Kidney (tissue), 14 donors: ENCODE data around the gene MUC2. TPM values are rescaled to one million over a fixed set of nuclear protein-coding genes. Genes with fewer than 3 reads are reported as not detected.

Experiments
- DNase-seq, 5 donors: peaks; one replicate each; pipeline ENCODE4 v3.0.0-alpha.2; 2013 to 2020
- FAIRE-seq: peaks from 2 replicates; lab custom pipeline; 2012; peaks lifted over from hg19 to GRCh38; lab: Jason Lieb, UNC
- H3K27ac ChIP-seq, 2 donors: one replicate each; pipeline ENCODE4 v1.7.0; 2013; ENCODE audit warnings: low read depth in 2 of 2, low read length in 2 of 2, inconsistent platforms in 1 of 2
- H3K27me3 ChIP-seq: one replicate; pipeline ENCODE4 v1.7.1; 2013; ENCODE audit warnings: low read length, inconsistent platforms; ENCODE audit not compliant: control insufficient read depth, insufficient read depth
- H3K36me3 ChIP-seq, 3 donors: one replicate each; pipeline versions ENCODE4 v1.7.0 to v1.7.1; 2013; ENCODE audit warnings: low read length in 3 of 3, control low read depth in 1 of 3, inconsistent platforms in 1 of 3; ENCODE audit not compliant: insufficient read depth in 3 of 3, control insufficient read depth in 2 of 3
- H3K4me1 ChIP-seq, 3 donors: one replicate each; pipeline versions ENCODE4 v1.7.0 to v1.7.1; 2013; ENCODE audit warnings: low read length in 3 of 3, inconsistent platforms in 1 of 3, low read depth in 1 of 3; ENCODE audit not compliant: control insufficient read depth in 2 of 3, insufficient read depth in 2 of 3
- H3K4me3 ChIP-seq, 3 donors: one replicate each; pipeline versions ENCODE4 v1.7.0 to v1.8.1; 2013; ENCODE audit warnings: low read length in 3 of 3, control low read depth in 1 of 3, inconsistent platforms in 1 of 3
- H3K9ac ChIP-seq, 3 donors: one replicate each; pipeline versions ENCODE4 v1.7.0 to v1.7.1; 2013; ENCODE audit warnings: low read length in 3 of 3, control low read depth in 1 of 3, inconsistent platforms in 1 of 3
- H3K9me3 ChIP-seq, 3 donors: one replicate each; pipeline versions ENCODE4 v1.7.0 to v1.7.1; 2013; ENCODE audit warnings: low read length in 3 of 3, control low read depth in 1 of 3, inconsistent platforms in 1 of 3; ENCODE audit not compliant: control insufficient read depth in 2 of 3, insufficient read depth in 1 of 3
- intact Hi-C: fragments of 100-400 bp; cut with DNase I; formaldehyde crosslinking; loops from one replicate; pipeline ENCODE4 v1.11.1; 2022
- polyA plus RNA-seq: library from polyadenylated mRNA; stranded (reverse); fragments of 350-450 nt; fragmentation: Illumina TruSeq; extraction: RNeasy Lipid Tissue Mini Kit (QIAGEN cat#74804); gene quantifications from one replicate; pipeline ENCODE4 v1.2.3, GENCODE V29; 2014; ENCODE audit warnings: low read depth, low replicate concordance; ENCODE audit not compliant: insufficient read depth
- total RNA-seq: library from RNA; stranded (reverse); fragmentation: NEBNext Ultra II Directional; extraction: Animal tissue kit (Norgen Biotek cat#: 25700); gene quantifications from one replicate; pipeline ENCODE4 v1.2.1, GENCODE V29; 2021
- TF ChIP-seq, protein P1 (sequence below): IDR thresholded peaks from 3 replicates; pipeline ENCODE4 v1.5.1; 2012; ENCODE audit warnings: mild to moderate bottlenecking, moderate library complexity, borderline replicate concordance; ENCODE audit not compliant: insufficient read depth; ENCODE audit errors: extremely low read depth
- donor health status: control.
- donor health status: control.
- donor health status: control.
- donor health status: control.
- donor health status: control.
- donor health status: DM: yes; HTN: yes; CAD: no.
- donor health status: Normal renal cell carcinoma (clear cell type).

Gene MUC2
- total and polyA plus RNA-seq, 2 donors from 2014 or later = not detected

DNA sequence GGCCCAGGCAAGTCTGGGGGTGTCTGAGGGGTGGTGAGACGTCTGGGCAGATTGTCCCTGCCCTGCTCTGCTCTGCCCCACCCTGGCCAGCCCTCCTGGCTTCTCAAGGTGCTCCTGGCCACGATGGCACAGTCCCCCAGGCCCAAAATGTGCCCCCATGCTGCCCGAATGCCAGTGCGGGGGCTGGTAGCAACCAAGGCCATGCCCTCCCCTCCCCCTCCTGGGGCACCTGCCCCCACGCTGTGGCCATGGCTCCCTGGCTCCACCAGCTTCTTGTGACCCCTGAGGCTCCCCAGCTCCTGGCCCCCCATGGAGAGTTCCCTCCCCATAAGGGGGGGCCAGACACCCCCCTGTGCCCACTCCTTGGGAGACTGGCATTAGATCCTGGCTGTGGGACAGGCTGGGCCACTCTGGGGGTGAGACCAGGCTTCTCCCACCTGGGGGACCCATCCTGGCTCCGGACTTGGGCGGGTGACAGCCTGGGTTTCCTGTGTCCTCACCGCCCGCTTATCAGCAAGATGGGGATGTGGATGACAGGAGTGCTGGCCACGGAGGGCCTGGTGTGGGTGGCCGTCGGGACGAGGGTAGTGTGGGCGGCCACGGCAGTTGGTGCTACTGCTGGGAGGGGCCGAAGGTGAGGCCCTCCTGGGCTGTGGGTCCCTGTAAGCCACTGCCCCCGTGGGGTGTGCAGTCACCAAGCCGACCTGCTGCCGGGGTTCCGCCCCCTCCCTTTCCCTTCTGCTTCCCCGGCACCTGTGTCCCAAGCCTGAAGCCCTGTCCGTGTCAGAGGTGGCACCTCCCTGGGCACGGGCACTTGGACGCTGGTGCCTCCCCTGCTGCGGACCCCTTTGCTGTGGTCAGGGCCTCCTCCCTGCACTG lies 22.3 kb upstream of the MUC2 start:
- Histone ChIP-seq H3K36me3 (no peaks in the 10 kb centered on the region), H3K27ac (no peak overlapping the region), H3K27me3 (no peaks in the 10 kb centered on the region), H3K4me1 (peaks cover 0 to 2% (median 0%) of the 10 kb centered on the region in 3 donors), H3K4me3 (no peak overlapping the region), H3K9ac (no peak overlapping the region), H3K9me3 (no peaks in the 10 kb centered on the region)
- DNase-seq = peak in 2 of 5 donors; percentile 57 to 73
- intact Hi-C loops = no loop called here
- TF ChIP-seq, protein P1, sequence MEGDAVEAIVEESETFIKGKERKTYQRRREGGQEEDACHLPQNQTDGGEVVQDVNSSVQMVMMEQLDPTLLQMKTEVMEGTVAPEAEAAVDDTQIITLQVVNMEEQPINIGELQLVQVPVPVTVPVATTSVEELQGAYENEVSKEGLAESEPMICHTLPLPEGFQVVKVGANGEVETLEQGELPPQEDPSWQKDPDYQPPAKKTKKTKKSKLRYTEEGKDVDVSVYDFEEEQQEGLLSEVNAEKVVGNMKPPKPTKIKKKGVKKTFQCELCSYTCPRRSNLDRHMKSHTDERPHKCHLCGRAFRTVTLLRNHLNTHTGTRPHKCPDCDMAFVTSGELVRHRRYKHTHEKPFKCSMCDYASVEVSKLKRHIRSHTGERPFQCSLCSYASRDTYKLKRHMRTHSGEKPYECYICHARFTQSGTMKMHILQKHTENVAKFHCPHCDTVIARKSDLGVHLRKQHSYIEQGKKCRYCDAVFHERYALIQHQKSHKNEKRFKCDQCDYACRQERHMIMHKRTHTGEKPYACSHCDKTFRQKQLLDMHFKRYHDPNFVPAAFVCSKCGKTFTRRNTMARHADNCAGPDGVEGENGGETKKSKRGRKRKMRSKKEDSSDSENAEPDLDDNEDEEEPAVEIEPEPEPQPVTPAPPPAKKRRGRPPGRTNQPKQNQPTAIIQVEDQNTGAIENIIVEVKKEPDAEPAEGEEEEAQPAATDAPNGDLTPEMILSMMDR = no peak
- FAIRE-seq = no peak

DNA sequence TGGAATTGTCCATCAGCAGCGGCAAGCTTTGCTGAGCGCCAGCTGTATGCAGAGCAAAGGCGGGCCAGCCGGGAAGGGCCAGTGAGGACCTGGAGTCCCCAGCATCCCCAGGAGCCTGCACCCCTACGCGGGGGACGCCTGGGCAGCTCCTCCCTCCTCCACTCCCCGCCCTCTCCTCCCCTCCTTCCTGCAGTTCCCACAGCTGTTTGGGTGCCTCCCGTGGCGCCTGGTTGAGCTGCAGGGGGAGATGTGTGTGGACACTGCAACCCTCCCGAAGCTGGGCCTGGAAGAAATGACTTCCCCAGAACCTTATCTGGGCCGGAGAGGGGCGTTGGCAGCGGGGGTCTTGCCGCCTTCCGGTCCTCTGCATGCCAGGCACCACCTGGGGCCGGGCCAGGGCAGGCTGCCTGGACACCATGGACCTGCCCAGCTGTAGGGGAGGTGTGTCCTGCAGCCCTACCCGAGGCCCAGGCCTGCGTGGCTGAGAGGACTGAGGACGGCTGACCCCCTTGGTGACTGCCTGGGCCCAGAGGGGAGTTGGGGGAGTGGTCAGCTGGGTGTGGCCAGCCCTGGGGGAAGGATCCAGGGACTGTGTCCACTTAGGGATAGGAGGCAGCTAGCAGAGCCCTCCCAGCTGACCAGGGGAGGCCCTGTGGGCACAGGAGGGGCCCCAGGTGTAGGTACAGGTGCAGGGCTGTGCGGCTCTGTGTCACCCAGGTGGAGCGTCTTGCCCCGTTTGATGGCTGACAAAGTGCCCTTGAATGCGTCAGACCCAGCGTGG lies 21.4 kb upstream of the MUC2 start:
- H3K27ac ChIP-seq = no peak overlapping the region
- no peaks in the 10 kb centered on the region for H3K9me3 ChIP-seq
- no peaks in the 10 kb centered on the region for H3K4me1 ChIP-seq
- H3K27me3 ChIP-seq = no peaks in the 10 kb centered on the region
- no peaks in the 10 kb centered on the region for H3K36me3 ChIP-seq
- no peak overlapping the region for H3K9ac ChIP-seq
- TF ChIP-seq, protein P1 = no peak
- intact Hi-C loops = no loop called here
- H3K4me3 ChIP-seq = no peak overlapping the region
- DNase-seq (peak in 3 of 5 donors; percentile 40 to 72 (median 53)), FAIRE-seq (no peak)

DNA sequence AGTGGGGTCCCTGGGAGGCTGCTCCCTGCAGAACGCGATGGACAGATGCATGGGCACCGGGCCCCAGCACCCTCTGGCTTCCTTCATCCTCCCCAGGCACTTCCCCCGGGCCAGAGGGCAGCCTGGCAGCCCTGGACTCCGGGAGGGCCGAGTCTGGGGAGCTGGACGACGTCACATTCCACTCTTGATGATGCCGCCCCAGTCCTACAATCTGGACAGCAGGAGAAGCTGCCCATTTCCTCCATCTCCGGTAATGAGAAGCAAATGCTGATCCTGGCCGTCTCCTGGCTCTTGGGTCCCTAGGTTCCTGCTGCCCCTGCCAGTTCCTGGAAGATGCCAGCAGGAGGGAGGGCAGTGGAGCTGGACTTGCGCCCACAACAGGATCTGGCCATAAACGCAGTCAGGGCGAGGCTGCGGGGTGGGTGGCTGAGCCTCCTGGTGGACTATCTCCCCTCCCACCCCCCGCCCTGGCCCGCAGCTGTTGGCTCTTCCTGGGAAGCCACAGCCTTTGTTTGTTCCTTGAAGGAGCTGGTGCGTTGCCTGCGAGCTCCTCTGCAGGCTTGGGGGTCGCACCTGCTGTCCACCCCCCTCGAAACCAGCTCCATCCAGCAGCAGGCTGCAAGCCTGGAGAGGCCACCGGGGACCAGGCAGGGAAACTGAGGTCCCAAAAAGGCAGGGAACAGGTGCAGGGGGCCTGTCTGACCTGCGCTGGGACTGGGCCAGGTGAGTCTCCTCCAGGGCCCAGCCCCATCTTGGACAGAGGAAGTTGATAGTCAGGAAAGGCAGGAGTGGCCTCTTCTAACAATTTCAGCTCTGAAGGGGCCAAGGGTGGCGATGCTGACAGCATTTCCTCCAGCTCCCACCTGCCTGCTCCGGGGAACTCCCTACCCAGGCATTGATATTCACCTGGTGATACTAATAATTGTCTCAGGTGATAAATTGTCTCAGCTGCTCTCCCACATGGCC lies 20.2 kb upstream of the MUC2 start:
- Histone ChIP-seq H3K4me3 (no peak overlapping the region), H3K27me3 (no peaks in the 10 kb centered on the region), H3K4me1 (no peaks in the 10 kb centered on the region), H3K36me3 (no peaks in the 10 kb centered on the region), H3K9me3 (no peaks in the 10 kb centered on the region), H3K27ac (no peak overlapping the region), H3K9ac (no peak overlapping the region)
- FAIRE-seq (no peak), DNase-seq (peak in 1 of 5 donors; percentile 61)
- intact Hi-C loops = no loop called here
- TF ChIP-seq, protein P1 = no peak
